Measurements from ENCODE around the gene GZF1.

The GZF1 gene

DNA sequence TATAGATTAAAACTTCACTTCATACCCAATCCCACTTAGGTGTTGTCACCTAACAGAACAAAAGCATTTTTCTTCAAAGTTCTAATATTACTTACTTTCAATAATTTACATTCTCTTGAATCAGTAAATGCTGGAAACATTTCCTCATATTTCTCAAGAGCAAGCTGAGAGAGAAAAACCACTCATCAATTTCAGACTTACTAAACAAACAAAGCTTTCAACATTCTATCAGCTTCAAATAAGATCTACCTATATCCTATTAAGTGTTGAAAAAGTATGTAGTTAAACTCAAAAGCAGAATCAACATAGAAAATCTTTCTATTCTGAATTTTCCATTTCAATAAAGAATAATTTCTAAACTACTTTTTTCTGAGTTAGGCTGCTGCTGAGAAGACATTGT is 17.8 kb downstream of the GZF1 start:
- no peak for DNase-seq (ENCODE audit: low read depth)
- H3K4me3 ChIP-seq (ENCODE audit: low read length), result no peak overlapping the region
- TF ChIP-seq, protein P1, sequence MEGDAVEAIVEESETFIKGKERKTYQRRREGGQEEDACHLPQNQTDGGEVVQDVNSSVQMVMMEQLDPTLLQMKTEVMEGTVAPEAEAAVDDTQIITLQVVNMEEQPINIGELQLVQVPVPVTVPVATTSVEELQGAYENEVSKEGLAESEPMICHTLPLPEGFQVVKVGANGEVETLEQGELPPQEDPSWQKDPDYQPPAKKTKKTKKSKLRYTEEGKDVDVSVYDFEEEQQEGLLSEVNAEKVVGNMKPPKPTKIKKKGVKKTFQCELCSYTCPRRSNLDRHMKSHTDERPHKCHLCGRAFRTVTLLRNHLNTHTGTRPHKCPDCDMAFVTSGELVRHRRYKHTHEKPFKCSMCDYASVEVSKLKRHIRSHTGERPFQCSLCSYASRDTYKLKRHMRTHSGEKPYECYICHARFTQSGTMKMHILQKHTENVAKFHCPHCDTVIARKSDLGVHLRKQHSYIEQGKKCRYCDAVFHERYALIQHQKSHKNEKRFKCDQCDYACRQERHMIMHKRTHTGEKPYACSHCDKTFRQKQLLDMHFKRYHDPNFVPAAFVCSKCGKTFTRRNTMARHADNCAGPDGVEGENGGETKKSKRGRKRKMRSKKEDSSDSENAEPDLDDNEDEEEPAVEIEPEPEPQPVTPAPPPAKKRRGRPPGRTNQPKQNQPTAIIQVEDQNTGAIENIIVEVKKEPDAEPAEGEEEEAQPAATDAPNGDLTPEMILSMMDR (conservative IDR thresholded peaks at IDR 0.05; ENCODE audit: low read depth, low read length), result no peak

DNA sequence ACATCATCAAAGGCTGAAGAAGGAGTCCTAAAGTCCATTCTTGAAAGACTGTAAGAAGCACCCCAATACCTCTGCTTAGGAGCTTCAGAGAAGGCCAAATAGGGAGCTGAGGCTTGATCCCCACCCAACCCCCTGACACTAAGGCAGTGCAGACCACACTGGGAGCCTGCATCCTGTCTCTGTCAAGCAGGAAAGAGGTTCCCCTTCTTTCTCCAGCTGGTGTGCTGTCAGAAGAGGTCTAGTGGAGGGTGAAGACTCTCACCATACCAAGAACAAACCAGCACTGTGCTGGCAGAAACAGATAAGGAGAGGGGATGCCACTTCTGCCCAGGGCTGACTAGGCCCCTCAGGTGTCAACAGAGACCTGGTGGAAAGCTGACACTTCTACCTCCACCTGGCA is 19.9 kb downstream of the GZF1 start:
- DNase-seq (ENCODE audit: low read depth), result no peak
- H3K4me3 ChIP-seq (ENCODE audit: low read length), result no peak overlapping the region
- TF ChIP-seq, protein P1 (conservative IDR thresholded peaks at IDR 0.05; ENCODE audit: low read depth, low read length), result no peak

DNA sequence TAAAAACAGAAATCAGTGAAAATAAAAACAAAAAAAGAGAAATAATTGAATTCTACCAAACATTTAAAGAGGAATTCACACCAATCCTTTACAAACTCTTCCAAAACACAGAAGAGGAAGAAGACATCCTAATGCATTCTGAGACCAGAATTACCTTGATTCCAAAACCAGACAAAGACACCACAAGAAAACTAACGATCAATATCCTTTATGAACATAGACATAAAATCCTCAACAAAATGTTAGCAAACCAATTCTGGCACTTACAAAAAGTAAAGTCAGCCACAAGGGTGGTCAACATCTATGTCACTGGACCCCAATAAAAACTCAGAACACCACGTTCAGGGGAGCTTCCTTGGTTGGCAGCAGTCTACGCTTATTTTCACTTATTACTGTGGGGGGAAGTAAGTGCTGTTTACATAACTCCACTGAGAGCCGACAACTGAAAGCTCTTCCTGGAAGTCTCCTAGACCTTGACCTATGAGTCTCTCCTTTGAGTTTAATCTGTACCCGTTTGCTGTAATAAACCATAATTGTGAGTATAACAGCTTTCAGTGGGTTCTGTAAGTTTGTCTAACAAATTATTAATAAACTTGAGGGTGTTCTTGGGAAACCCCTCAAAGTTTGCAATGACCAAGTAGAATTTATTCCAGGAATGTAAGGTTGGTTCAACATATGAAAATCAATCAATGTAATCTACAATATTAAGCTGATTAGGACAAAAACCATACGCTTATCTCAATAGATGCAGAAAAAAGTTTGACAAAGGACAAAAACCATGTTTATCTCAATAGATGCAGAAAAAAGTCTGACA is 24.5 kb downstream of the GZF1 start:
- TF ChIP-seq, protein P1 (conservative IDR thresholded peaks at IDR 0.05; ENCODE audit: low read depth, low read length), result no peak
- no peak overlapping the region for H3K4me3 ChIP-seq (ENCODE audit: low read length)
- DNase-seq (ENCODE audit: low read depth), result no peak

DNA sequence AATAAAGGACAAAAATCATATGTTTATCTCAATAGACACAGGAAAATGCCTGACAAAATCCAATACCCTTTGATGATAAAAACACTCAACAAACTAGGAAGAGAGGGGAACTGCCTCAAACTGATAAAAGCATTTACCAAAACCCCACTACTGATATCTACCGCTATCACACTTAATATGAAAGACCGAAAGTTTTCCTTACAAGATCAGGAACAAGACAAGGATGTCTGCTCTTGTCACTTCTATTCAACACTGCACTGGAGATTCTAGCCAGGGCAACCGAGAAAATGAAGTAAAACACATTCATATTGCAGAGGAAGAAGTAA is 25.1 kb downstream of the GZF1 start:
- DNase-seq (ENCODE audit: low read depth), result no peak
- TF ChIP-seq, protein P1 (conservative IDR thresholded peaks at IDR 0.05; ENCODE audit: low read depth, low read length), result no peak
- H3K4me3 ChIP-seq (ENCODE audit: low read length), result no peak overlapping the region

DNA sequence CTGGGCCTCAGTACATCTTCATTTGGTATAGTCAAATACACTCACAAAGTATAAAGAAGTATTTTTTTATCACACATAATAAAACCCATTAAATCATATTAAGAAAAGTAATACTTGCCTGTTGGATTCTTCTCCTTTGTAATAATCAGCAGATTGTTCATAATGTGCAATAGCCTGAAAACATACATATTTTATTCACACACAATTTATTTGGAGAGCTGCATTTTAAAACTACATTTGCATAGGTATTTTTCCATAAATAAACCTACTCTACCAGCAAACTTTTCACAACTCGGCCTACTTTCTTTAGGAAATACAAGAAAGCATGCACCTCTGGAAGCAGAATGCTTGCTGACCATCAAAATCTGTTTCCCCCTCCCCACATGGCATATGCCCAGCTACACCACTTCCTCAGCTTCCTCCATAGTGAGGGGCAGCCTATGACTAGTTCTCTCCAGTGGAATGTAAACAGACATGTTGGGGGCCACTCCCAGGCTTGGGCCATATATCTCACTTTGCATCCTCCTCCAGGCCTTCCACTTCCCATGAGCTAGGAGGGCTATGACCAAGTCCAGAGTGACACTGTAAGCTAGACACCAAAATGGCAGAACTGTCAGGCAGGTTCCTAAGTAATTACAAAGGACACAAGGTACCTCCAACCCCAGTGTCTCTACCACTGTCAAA is 28.3 kb downstream of the GZF1 start:
- no peak overlapping the region for H3K4me3 ChIP-seq (ENCODE audit: low read length)
- TF ChIP-seq, protein P1 (conservative IDR thresholded peaks at IDR 0.05; ENCODE audit: low read depth, low read length), result no peak
- DNase-seq (ENCODE audit: low read depth), result no peak

DNA sequence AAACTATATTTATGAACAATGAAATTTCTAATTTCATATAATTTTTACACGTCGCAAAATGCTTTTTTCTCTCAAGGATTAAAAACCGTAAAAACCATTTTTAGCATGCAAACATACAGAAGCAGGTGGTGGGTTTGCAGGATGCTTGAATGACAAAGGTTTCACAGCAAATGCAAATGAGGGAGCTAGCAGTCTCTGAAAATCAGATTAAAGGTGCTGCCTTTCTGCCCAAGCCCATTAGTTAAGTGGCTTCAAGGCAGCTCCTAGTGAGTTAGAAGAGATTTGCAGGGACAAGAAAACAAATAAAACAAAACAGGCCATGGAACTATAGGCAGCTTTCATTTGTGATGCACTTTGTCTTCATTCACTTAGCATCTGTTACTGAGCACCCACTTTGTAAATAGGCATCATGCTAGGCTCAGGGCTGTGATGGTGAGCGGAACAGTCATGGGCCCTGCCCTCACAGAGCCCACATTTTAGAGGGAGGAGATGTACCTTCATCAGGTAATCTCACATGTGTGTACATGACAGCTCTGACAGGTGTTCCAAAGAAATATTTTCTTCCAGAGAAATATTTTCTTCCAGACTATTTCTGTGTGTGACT is 29.8 kb downstream of the GZF1 start:
- DNase-seq (ENCODE audit: low read depth), result no peak
- TF ChIP-seq, protein P1 (conservative IDR thresholded peaks at IDR 0.05; ENCODE audit: low read depth, low read length), result no peak
- H3K4me3 ChIP-seq (ENCODE audit: low read length), result no peak overlapping the region

Measured in retinal pigment epithelial cell (primary cell).